ENCODE measurements around the gene SPG7. TPM values are rescaled to one million over a fixed set of nuclear protein-coding genes. Genes with fewer than 3 reads are reported as not detected.

The SPG7 gene
- total RNA-seq, 1 donor from 2014 or later, result 122 TPM

GRCh38 chr16:89567656-89568594 lies 59.7 kb downstream of the SPG7 start:
- DNase-seq (ENCODE audit: low spot score), result no peak
- no peak overlapping the region for H3K4me3 ChIP-seq
- H3K36me3 ChIP-seq, result no peaks in the 10 kb centered on the region
- TF ChIP-seq EZH2phosphoT487 (IDR thresholded peaks at IDR 0.05) (no peak), CTCF (IDR thresholded peaks at IDR 0.05) (no peak), EZH2 (IDR thresholded peaks at IDR 0.05) (no peak)
- no peaks in the 10 kb centered on the region for H3K9me3 ChIP-seq (ENCODE audit: low read depth)
- H3K4me1 Mint-ChIP-seq, result peaks cover 23% of the 10 kb centered on the region
- no peak overlapping the region for H3K27ac Mint-ChIP-seq
- H4K20me1 ChIP-seq (ENCODE audit: low read depth), result peaks cover 39% of the 10 kb centered on the region
- no peak overlapping the region for H3K4me3 Mint-ChIP-seq
- peaks cover 3% of the 10 kb centered on the region for H3K36me3 Mint-ChIP-seq
- H3K9me3 Mint-ChIP-seq, result no peaks in the 10 kb centered on the region
- H3K4me1 ChIP-seq, result peaks cover 30% of the 10 kb centered on the region
- no peak overlapping the region for H2AFZ ChIP-seq (replicated peaks)
- H3K4me2 ChIP-seq, result no peak overlapping the region
- peaks cover 4% of the 10 kb centered on the region for H3K79me2 ChIP-seq (ENCODE audit: low read depth)
- H3K27me3 Mint-ChIP-seq (ENCODE audit: insufficient read depth, low read depth), result peaks cover 11% of the 10 kb centered on the region
- H3F3A ChIP-seq (ENCODE audit: low read depth), result peaks cover 43% of the 10 kb centered on the region
- no peak overlapping the region for H3K9ac ChIP-seq
- no peak overlapping the region for H3K27ac ChIP-seq
- H3K27me3 ChIP-seq, result no peaks in the 10 kb centered on the region

GRCh38 chr16:89569506-89570341 lies 61.5 kb downstream of the SPG7 start:
- no peak overlapping the region for H3K27ac ChIP-seq
- no peaks in the 10 kb centered on the region for H3K9me3 ChIP-seq (ENCODE audit: low read depth)
- no peaks in the 10 kb centered on the region for H3K36me3 Mint-ChIP-seq

More at GRCh38 chr16:89569506-89570341, 61.5 kb downstream of the SPG7 start:
- no peak for DNase-seq (ENCODE audit: low spot score)
- Histone ChIP-seq H4K20me1 (ENCODE audit: low read depth) (peaks cover 21% of the 10 kb centered on the region), H3K27me3 (peaks cover 14% of the 10 kb centered on the region), H2AFZ (replicated peaks) (no peak overlapping the region), H3K79me2 (ENCODE audit: low read depth) (no peaks in the 10 kb centered on the region), H3K4me2 (no peak overlapping the region), H3K4me1 (peaks cover 17% of the 10 kb centered on the region), H3K36me3 (no peaks in the 10 kb centered on the region), H3K4me3 (no peak overlapping the region), H3K9ac (no peak overlapping the region), H3F3A (ENCODE audit: low read depth) (peaks cover 30% of the 10 kb centered on the region)
- Mint-ChIP-seq H3K9me3 (no peaks in the 10 kb centered on the region), H3K4me1 (peaks cover 17% of the 10 kb centered on the region), H3K27ac (no peak overlapping the region), H3K27me3 (ENCODE audit: insufficient read depth, low read depth) (peaks cover 20% of the 10 kb centered on the region), H3K4me3 (no peak overlapping the region)
- TF ChIP-seq EZH2phosphoT487 (IDR thresholded peaks at IDR 0.05) (no peak), EZH2 (IDR thresholded peaks at IDR 0.05) (no peak), CTCF (IDR thresholded peaks at IDR 0.05) (no peak)
